Stimulated activated CD4-positive, alpha-beta T cell treated with anti-CD3 and anti-CD28 coated beads, Interleukin-4, amount 100 ng/mL, for 48 hours (primary cell): ENCODE data around the gene MAD1L1.

ENCODE experiments used
- DNase-seq, 2 donors: peaks; one replicate each; pipeline ENCODE4 v3.0.0-alpha.2; 2020; ENCODE audit warnings: low read depth in 2 of 2

Gene MAD1L1

GRCh38 chr7:1897861-1898627 is 334.7 kb downstream of the MAD1L1 start:
- DNase-seq = no peak

GRCh38 chr7:1897076-1897860 is 335.5 kb downstream of the MAD1L1 start:
- no peak for DNase-seq

GRCh38 chr7:1895664-1896515 is 336.9 kb downstream of the MAD1L1 start:
- DNase-seq = no peak

- no peak for DNase-seq
These were observed 337.7 kb downstream of the MAD1L1 start for GRCh38 chr7:1894906-1895663.

- no peak for DNase-seq
These were observed 338.3 kb downstream of the MAD1L1 start for GRCh38 chr7:1894313-1894900.

- no peak for DNase-seq
These were observed 339.3 kb downstream of the MAD1L1 start for GRCh38 chr7:1893451-1893850.

GRCh38 chr7:1893036-1893435 is 339.7 kb downstream of the MAD1L1 start:
- no peak for DNase-seq

- DNase-seq = no peak
These were observed 340.5 kb downstream of the MAD1L1 start for GRCh38 chr7:1892011-1892965.

GRCh38 chr7:1890289-1891235 is 342.2 kb downstream of the MAD1L1 start:
- no peak for DNase-seq

GRCh38 chr7:1889556-1890181 is 343.1 kb downstream of the MAD1L1 start:
- no peak for DNase-seq

- no peak for DNase-seq
These were observed 343.7 kb downstream of the MAD1L1 start for GRCh38 chr7:1889091-1889490.

GRCh38 chr7:1888425-1888824 is 344.3 kb downstream of the MAD1L1 start:
- no peak for DNase-seq

GRCh38 chr7:1887251-1887650 is 345.5 kb downstream of the MAD1L1 start:
- DNase-seq = no peak

GRCh38 chr7:1886361-1887064 is 346.2 kb downstream of the MAD1L1 start:
- no peak for DNase-seq

- DNase-seq = no peak
These were observed 347.1 kb downstream of the MAD1L1 start for GRCh38 chr7:1885465-1886226.

GRCh38 chr7:1884583-1885350 is 348.0 kb downstream of the MAD1L1 start:
- no peak for DNase-seq
